ENCODE data around the gene ETFB. TPM values are rescaled to one million over a fixed set of nuclear protein-coding genes. Genes with fewer than 3 reads are reported as not detected.

ETFB gene
- total and polyA plus RNA-seq, 2 experiments from 2014 or later: 203 to 433 TPM

- Histone ChIP-seq H3K27ac (no peak overlapping the region), H3K36me3 (peaks cover 2% of the 10 kb centered on the region), H3K27me3 (no peaks in the 10 kb centered on the region), H3K4me3 (no peak overlapping the region), H3K9me3 (ENCODE audit: low read depth) (no peaks in the 10 kb centered on the region), H3K4me1 (ENCODE audit: low read depth) (peaks cover 7% of the 10 kb centered on the region)
- TF ChIP-seq CTCF (IDR thresholded peaks at IDR 0.05; ENCODE audit: low read depth, low read length): no peak
- DNase-seq (ENCODE audit: low read depth in 1 of 2, low spot score in 1 of 2): no peak
Observed at GRCh38 chr19:51351266-51351990, 14.8 kb downstream of the ETFB start.

GRCh38 chr19:51347209-51347928 lies 18.8 kb downstream of the ETFB start:
- Histone ChIP-seq H3K27ac (no peak overlapping the region), H3K9me3 (ENCODE audit: low read depth) (no peaks in the 10 kb centered on the region), H3K4me3 (no peak overlapping the region), H3K27me3 (no peaks in the 10 kb centered on the region), H3K4me1 (ENCODE audit: low read depth) (peaks cover 3% of the 10 kb centered on the region), H3K36me3 (peaks cover 5% of the 10 kb centered on the region)
- no peak for DNase-seq (ENCODE audit: low read depth in 1 of 2, low spot score in 1 of 2)
- TF ChIP-seq CTCF (IDR thresholded peaks at IDR 0.05; ENCODE audit: low read depth, low read length): no peak

DNA sequence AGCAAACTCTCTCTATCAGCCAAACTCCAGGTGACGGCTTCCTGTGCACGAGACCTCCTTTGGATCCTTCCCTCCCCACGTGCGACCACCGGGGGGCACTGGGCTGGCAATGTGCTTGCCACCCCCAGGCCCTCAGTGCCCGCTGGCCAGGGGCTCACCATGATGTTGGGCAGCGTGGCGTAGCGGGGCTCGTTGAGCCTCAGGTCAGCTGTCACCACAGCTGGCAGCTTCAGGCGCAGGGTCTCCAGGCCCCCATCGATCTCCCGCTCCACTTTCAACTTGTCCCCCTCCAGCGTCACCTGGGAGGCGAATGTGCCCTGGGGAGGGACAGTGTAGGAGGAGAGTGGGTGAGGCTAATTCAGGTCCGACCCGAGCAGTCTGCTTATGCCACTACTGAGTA lies 19.4 kb downstream of the ETFB start:
- no peak overlapping the region for H3K27ac ChIP-seq
- no peak for DNase-seq (ENCODE audit: low read depth in 1 of 2, low spot score in 1 of 2)
- peaks cover 5% of the 10 kb centered on the region for H3K36me3 ChIP-seq
- no peaks in the 10 kb centered on the region for H3K9me3 ChIP-seq (ENCODE audit: low read depth)
- TF ChIP-seq CTCF (IDR thresholded peaks at IDR 0.05; ENCODE audit: low read depth, low read length): no peak
- H3K4me1 ChIP-seq (ENCODE audit: low read depth): peaks cover 3% of the 10 kb centered on the region
- no peaks in the 10 kb centered on the region for H3K27me3 ChIP-seq
- no peak overlapping the region for H3K4me3 ChIP-seq

GRCh38 chr19:51345076-51345620 lies 21.0 kb downstream of the ETFB start:
- Histone ChIP-seq H3K4me1 (ENCODE audit: low read depth) (peaks cover 3% of the 10 kb centered on the region), H3K27ac (no peak overlapping the region), H3K4me3 (no peak overlapping the region), H3K9me3 (ENCODE audit: low read depth) (no peaks in the 10 kb centered on the region), H3K27me3 (no peaks in the 10 kb centered on the region), H3K36me3 (peaks cover 4% of the 10 kb centered on the region)
- TF ChIP-seq CTCF (IDR thresholded peaks at IDR 0.05; ENCODE audit: low read depth, low read length): no peak
- DNase-seq (ENCODE audit: low read depth in 1 of 2, low spot score in 1 of 2): no peak

DNA sequence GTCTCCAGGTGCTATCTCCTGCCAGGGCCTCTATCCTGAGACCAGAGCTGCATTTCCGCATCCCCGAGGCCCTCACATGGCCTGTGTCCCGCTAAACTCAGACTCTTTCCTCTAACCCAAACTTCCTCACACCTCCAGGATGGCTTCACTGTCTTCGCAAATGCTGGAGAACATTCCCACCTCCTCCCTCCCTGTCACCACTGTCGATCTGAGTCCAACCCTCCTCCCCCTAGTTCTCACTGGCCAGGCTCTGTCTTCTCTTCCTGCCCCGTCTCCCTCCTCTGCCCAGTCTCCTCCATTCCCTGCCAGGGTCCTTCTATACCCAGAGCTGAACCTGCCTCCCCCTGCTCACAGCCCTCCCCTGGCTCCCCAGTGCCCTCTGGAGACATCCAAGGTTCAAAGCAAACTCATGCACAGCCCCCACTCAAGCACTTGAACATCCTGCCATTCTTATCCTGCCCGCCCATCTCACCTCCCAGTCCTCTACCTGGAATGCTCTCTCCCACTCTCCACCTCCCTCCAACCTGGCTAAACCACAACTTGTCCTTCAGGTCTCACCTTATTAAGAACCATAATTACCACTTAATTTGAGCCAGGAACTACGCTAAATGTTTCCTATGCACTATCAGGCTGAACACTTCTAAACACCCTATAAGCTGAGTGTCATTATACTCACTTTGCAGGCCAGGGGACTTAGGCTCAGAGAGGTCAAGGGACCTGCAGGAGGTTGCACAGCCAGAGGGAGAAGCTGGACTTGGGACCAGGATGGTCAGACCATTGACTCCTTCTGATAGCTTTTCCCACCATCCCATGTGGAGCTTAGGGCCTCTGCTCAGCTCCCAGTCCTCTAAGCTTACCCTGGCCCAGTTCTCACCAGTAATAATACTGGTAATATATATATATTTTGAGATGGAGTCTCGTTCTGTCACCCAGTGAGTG lies 23.3 kb downstream of the ETFB start:
- no peaks in the 10 kb centered on the region for H3K9me3 ChIP-seq (ENCODE audit: low read depth)
- H3K27me3 ChIP-seq: no peaks in the 10 kb centered on the region
- H3K27ac ChIP-seq: no peak overlapping the region
- peaks cover 3% of the 10 kb centered on the region for H3K4me1 ChIP-seq (ENCODE audit: low read depth)
- no peak for TF ChIP-seq CTCF (IDR thresholded peaks at IDR 0.05; ENCODE audit: low read depth, low read length)
- peaks cover 3% of the 10 kb centered on the region for H3K36me3 ChIP-seq
- no peak overlapping the region for H3K4me3 ChIP-seq
- no peak for DNase-seq (ENCODE audit: low read depth in 1 of 2, low spot score in 1 of 2)

All from cardiac muscle cell (in vitro differentiated cells and primary cell).